HepG2 (cell line): ENCODE data around the gene LMOD1. TPM values are rescaled to one million over a fixed set of nuclear protein-coding genes. Genes with fewer than 3 reads are reported as not detected.

ENCODE experiments used
- ATAC-seq: fragments of 200-7000 bp; cut with Tn5 transposase; 3 replicates; pipeline ENCODE4 v1.9.1; 2020; ENCODE audit warnings: mild to moderate bottlenecking, moderate library complexity
- BruUV-seq: library from RNA; stranded (reverse); fragments of 400-500 nt; replicated peaks from 2 replicates; lab custom pipeline; 2021; lab: Mats Ljungman, UMichigan
- CTCF ChIA-PET: fragments of 300-600 bp; formaldehyde crosslinking; extraction: SDS; loops from one replicate; lab custom pipeline; 2021; ENCODE audit warnings: low total read pairs, inconsistent platforms, low intra/inter-chr PET ratio; lab: Yijun Ruan, JAX
- POLR2A ChIA-PET: fragments of 350-600 bp; sonication (Branson Sonifier 250); formaldehyde crosslinking; loops from one replicate; lab custom pipeline; 2020; ENCODE audit warnings: antibody characterized with exemption, inconsistent platforms; lab: Yijun Ruan, JAX
- DNase-seq: peaks from one replicate; pipeline ENCODE4 v3.0.0-alpha.2; 2015; ENCODE audit warnings: low spot score
- FAIRE-seq: peaks from 3 replicates; lab custom pipeline; 2011; peaks lifted over from hg19 to GRCh38; lab: Jason Lieb, UNC
- H2AFZ ChIP-seq: one replicate; pipeline ENCODE4 v1.6.1; 2011; ENCODE audit warnings: low read length, inconsistent platforms
- H3K27ac ChIP-seq: fragments of 300-600 bp; 3 replicates; pipeline ENCODE4 v1.8.0; 2011; ENCODE audit warnings: mixed run types, mild to moderate bottlenecking, mixed read lengths, low read length, inconsistent platforms; ENCODE audit not compliant: insufficient read depth; ENCODE audit errors: extremely low read length
- H3K27me3 ChIP-seq, 2 experiments: fragments of 200-600 bp in 1 of 2; 2 replicates in 1 of 2; 3 replicates in 1 of 2; pipeline versions ENCODE4 v1.6.0 to v1.8.0; 2011; ENCODE audit warnings: low read length in 2 of 2, mild to moderate bottlenecking in 2 of 2, moderate library complexity in 2 of 2, inconsistent platforms in 1 of 2; ENCODE audit not compliant: insufficient read depth in 2 of 2, control insufficient read depth in 1 of 2
- H3K36me3 ChIP-seq, 2 experiments: fragments of 200-600 bp in 1 of 2; replicated peaks in 1 of 2; 2 replicates in 1 of 2; 3 replicates in 1 of 2; pipeline versions ENCODE4 v1.5.1 to v1.8.0; 2011; ENCODE audit warnings: low read length in 2 of 2, inconsistent platforms in 1 of 2; ENCODE audit not compliant: insufficient read depth in 2 of 2, control insufficient read depth in 1 of 2
- H3K4me1 ChIP-seq: 2 replicates; pipeline ENCODE4 v1.5.1; 2012; ENCODE audit warnings: low read length, inconsistent platforms; ENCODE audit not compliant: insufficient read depth
- H3K4me2 ChIP-seq: 2 replicates; pipeline ENCODE4 v1.6.0; 2011; ENCODE audit warnings: low read depth, low read length, inconsistent platforms
- H3K4me3 ChIP-seq, 3 experiments: fragments of 200-600 bp in 1 of 3; sonication (generic), shearing (Covaris generic) in 1 of 3; replicated peaks in 1 of 3; 2 replicates each; pipeline ENCODE4 v1.5.1; 2011 to 2016; ENCODE audit warnings: low read length in 3 of 3, inconsistent platforms in 2 of 3, low read depth in 2 of 3, mild to moderate bottlenecking in 2 of 3, control low read depth in 1 of 3, mixed read lengths in 1 of 3; ENCODE audit not compliant: insufficient read depth in 1 of 3
- H3K79me2 ChIP-seq: one replicate; pipeline ENCODE4 v1.6.1; 2011; ENCODE audit warnings: low read length, inconsistent platforms; ENCODE audit not compliant: insufficient read depth
- H3K9ac ChIP-seq: 2 replicates; pipeline ENCODE4 v1.6.0; 2011; ENCODE audit warnings: mild to moderate bottlenecking, low read depth, low read length, inconsistent platforms; ENCODE audit not compliant: insufficient read depth
- H3K9me3 ChIP-seq: 2 replicates; pipeline ENCODE4 v1.5.1; 2012; ENCODE audit warnings: mild to moderate bottlenecking, low read length
- H4K20me1 ChIP-seq: 2 replicates; pipeline ENCODE4 v1.6.0; 2011; ENCODE audit warnings: inconsistent platforms, mild to moderate bottlenecking, low read length, moderate library complexity; ENCODE audit not compliant: insufficient read depth
- HNF4G ChIP-seq, 2 experiments: sonication (generic) in 1 of 2; formaldehyde crosslinking in 1 of 2; IDR thresholded peaks; 2 replicates each; pipeline versions ENCODE4 v1.4.0 to v1.6.1; 2011 to 2020; ENCODE audit warnings: borderline replicate concordance in 2 of 2, low read depth in 2 of 2, mild to moderate bottlenecking in 2 of 2, low read length in 1 of 2, missing genetic modification reagents in 1 of 2, moderate library complexity in 1 of 2
- REXO4 ChIP-seq: sonication (generic); formaldehyde crosslinking; IDR thresholded peaks from 2 replicates; pipeline ENCODE4 v1.8.0; 2022; ENCODE audit warnings: missing genetic modification reagents, mild to moderate bottlenecking, borderline replicate concordance
- ZBTB3 ChIP-seq: sonication (generic); formaldehyde crosslinking; IDR thresholded peaks from 2 replicates; pipeline ENCODE4 v1.4.0; 2020; ENCODE audit warnings: low read depth, mild to moderate bottlenecking, moderate library complexity, missing genetic modification reagents, borderline replicate concordance
- ZFP82 ChIP-seq: sonication (generic); formaldehyde crosslinking; IDR thresholded peaks from 2 replicates; pipeline ENCODE4 v1.5.1; 2020; ENCODE audit warnings: mild to moderate bottlenecking, missing genetic modification reagents, borderline replicate concordance
- ZNF12 ChIP-seq: sonication (generic); formaldehyde crosslinking; IDR thresholded peaks from 2 replicates; pipeline ENCODE4 v1.5.0; 2020; ENCODE audit warnings: missing genetic modification reagents
- ZNF20 ChIP-seq: sonication (generic); formaldehyde crosslinking; IDR thresholded peaks from 2 replicates; pipeline ENCODE4 v1.4.0; 2020; ENCODE audit warnings: mild to moderate bottlenecking, moderate library complexity, missing genetic modification reagents
- ZNF709 ChIP-seq: sonication (generic); formaldehyde crosslinking; IDR thresholded peaks from 2 replicates; pipeline ENCODE4 v1.5.0; 2020; ENCODE audit warnings: mild to moderate bottlenecking, missing genetic modification reagents
- ZNF720 ChIP-seq: sonication (generic); formaldehyde crosslinking; IDR thresholded peaks from 2 replicates; pipeline ENCODE4 v1.4.0; 2020; ENCODE audit warnings: missing genetic modification reagents
- WGBS: methylation state at CpG from one replicate; pipeline ENCODE4 v1.1.6; 2017; ENCODE audit warnings: low lambda C conversion rate; 5-methylcytosine and 5-hydroxymethylcytosine counted together
- in situ Hi-C: cut with HindIII; loops from 2 replicates; pipeline ENCODE4 v1.10.0; 2017; ENCODE audit warnings: low pct_unique_long_range_greater_than_20kb; ENCODE audit not compliant: extremely low pct_ligation_motif_present
- intact Hi-C: fragments of 100-400 bp; cut with micrococcal nuclease; formaldehyde crosslinking; loops from one replicate; pipeline ENCODE4 v1.10.0; 2022; ENCODE audit not compliant: unreplicated experiment
- polyA plus RNA-seq, 8 experiments: library from polyadenylated mRNA; depleted of rRNA in 3 of 8; stranded (reverse) in 7 of 8; unstranded in 1 of 8; fragments of >200 nt; fragmentation: Illumina TruSeq in 4 of 8; extraction: Trizol in 4 of 8; gene quantifications; 2 replicates each; pipeline versions ENCODE4 v1.2.1 to v1.2.3, GENCODE V29; 2011 to 2016; ENCODE audit warnings: low read depth in 4 of 8, missing spikeins in 1 of 8, mixed read lengths in 1 of 8; ENCODE audit not compliant: insufficient read depth in 1 of 8
- total RNA-seq, 5 experiments: library from RNA; depleted of rRNA; stranded (reverse); fragments of >200 nt; fragmentation: Illumina TruSeq; extraction: Trizol; gene quantifications; 2 replicates each; pipeline ENCODE4 v1.2.3, GENCODE V29; 2016; ENCODE audit warnings: low read depth in 1 of 5
- TF ChIP-seq, protein P1 (sequence below): sonication (generic); formaldehyde crosslinking; IDR thresholded peaks from 2 replicates; pipeline ENCODE4 v1.5.0; 2020; ENCODE audit warnings: missing genetic modification reagents
- TF ChIP-seq, protein P2 (sequence below): sonication (generic); formaldehyde crosslinking; IDR thresholded peaks from 2 replicates; pipeline ENCODE4 v1.5.0; 2020; ENCODE audit warnings: missing genetic modification reagents, mild to moderate bottlenecking, borderline replicate concordance
- TF ChIP-seq, protein P3 (sequence below): sonication (generic); formaldehyde crosslinking; IDR thresholded peaks from 2 replicates; pipeline ENCODE4 v1.5.1; 2020; ENCODE audit warnings: missing genetic modification reagents, mild to moderate bottlenecking, borderline replicate concordance
- TF ChIP-seq, protein P4 (sequence below): sonication (generic); formaldehyde crosslinking; IDR thresholded peaks from 2 replicates; pipeline ENCODE4 v1.5.1; 2020; ENCODE audit warnings: mild to moderate bottlenecking, missing genetic modification reagents, borderline replicate concordance

The LMOD1 gene
- total and polyA plus RNA-seq, 2 of the 13 experiments (the other 11 are each of a cell fraction or from before 2014, with no cell fraction given), result not detected

DNA sequence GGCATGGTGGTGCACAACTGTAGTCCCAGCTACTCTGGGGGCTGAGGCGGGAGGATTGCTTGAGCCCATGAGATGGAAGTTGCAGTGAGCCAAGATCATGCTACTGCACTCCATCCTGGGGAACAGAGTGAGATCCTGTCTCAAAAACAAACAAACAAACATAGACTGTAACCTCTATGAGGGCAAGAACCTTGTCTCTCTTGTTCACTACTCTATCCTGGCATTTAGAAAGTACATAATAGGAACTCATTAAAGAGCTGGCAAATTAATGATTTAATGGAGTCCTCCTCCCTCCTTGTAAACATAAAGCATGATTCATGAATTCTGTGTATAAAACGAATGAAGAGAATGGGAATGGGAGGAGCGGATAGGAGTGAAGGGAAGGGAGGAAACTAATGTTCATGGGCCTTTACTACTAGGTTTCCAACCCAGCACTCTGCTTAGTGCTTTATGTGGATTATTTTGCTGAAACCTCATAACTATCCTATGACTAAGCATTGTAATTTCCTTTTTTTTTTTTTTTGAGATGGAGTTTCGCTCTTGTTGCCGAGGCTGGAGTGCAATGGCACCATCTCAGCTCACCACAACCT, 8.6 kb downstream of the LMOD1 start:
- CTCF ChIA-PET, result no interaction called here
- no peaks in the 10 kb centered on the region for H3K27me3 ChIP-seq
- no peaks in the 10 kb centered on the region for H4K20me1 ChIP-seq
- 56% methylated on average over 5 of the region's 5 CpGs for WGBS
- H3K4me1 ChIP-seq, result peaks cover 15% of the 10 kb centered on the region
- no peak overlapping the region for H3K4me2 ChIP-seq
- POLR2A ChIA-PET, result no interaction called here
- no peak for DNase-seq
- H3K79me2 ChIP-seq, result no peaks in the 10 kb centered on the region
- no peaks in the 10 kb centered on the region for H3K36me3 ChIP-seq
- H3K9me3 ChIP-seq, result no peaks in the 10 kb centered on the region
- FAIRE-seq, result no peak
- intact Hi-C loops, result no loop called here
- H3K9ac ChIP-seq, result no peak overlapping the region
- in situ Hi-C loops, result no loop called here
- no TSS peak for BruUV-seq
- no peak overlapping the region for H2AFZ ChIP-seq
- no peak for ATAC-seq
- H3K27ac ChIP-seq, result no peak overlapping the region
- H3K4me3 ChIP-seq, result no peak overlapping the region
- TF ChIP-seq REXO4 (CRISPR knock-in tag), result no peak
- TF ChIP-seq ZBTB3 (CRISPR knock-in tag), result no peak
- no peak for TF ChIP-seq ZNF720
- TF ChIP-seq ZNF709 (CRISPR knock-in tag), result no peak
- TF ChIP-seq, protein P1, sequence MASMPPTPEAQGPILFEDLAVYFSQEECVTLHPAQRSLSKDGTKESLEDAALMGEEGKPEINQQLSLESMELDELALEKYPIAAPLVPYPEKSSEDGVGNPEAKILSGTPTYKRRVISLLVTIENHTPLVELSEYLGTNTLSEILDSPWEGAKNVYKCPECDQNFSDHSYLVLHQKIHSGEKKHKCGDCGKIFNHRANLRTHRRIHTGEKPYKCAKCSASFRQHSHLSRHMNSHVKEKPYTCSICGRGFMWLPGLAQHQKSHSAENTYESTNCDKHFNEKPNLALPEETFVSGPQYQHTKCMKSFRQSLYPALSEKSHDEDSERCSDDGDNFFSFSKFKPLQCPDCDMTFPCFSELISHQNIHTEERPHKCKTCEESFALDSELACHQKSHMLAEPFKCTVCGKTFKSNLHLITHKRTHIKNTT, result no peak
- TF ChIP-seq, protein P2, sequence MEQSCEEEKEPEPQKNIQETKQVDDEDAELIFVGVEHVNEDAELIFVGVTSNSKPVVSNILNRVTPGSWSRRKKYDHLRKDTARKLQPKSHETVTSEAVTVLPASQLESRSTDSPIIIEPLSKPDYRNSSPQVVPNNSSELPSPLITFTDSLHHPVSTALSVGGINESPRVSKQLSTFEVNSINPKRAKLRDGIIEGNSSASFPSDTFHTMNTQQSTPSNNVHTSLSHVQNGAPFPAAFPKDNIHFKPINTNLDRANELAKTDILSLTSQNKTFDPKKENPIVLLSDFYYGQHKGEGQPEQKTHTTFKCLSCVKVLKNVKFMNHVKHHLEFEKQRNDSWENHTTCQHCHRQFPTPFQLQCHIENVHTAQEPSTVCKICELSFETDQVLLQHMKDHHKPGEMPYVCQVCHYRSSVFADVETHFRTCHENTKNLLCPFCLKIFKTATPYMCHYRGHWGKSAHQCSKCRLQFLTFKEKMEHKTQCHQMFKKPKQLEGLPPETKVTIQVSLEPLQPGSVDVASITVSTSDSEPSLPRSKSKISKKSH (CRISPR knock-in tag), result no peak
- TF ChIP-seq, protein P3, sequence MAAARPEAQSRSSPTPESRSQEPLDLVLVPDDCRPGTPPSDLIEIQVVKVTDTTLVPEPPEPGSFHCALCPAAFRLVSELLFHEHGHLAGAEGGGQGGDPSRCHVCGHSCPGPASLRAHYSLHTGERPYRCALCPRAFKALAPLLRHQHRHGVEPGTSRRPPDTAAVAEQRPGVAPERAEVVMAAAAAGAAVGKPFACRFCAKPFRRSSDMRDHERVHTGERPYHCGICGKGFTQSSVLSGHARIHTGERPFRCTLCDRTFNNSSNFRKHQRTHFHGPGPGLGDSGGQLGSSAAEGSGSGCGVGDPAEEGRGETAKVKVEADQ (CRISPR knock-in tag), result no peak
- no peak for TF ChIP-seq ZFP82 (CRISPR knock-in tag)
- no peak for TF ChIP-seq ZNF20 (CRISPR knock-in tag)
- TF ChIP-seq, protein P4, sequence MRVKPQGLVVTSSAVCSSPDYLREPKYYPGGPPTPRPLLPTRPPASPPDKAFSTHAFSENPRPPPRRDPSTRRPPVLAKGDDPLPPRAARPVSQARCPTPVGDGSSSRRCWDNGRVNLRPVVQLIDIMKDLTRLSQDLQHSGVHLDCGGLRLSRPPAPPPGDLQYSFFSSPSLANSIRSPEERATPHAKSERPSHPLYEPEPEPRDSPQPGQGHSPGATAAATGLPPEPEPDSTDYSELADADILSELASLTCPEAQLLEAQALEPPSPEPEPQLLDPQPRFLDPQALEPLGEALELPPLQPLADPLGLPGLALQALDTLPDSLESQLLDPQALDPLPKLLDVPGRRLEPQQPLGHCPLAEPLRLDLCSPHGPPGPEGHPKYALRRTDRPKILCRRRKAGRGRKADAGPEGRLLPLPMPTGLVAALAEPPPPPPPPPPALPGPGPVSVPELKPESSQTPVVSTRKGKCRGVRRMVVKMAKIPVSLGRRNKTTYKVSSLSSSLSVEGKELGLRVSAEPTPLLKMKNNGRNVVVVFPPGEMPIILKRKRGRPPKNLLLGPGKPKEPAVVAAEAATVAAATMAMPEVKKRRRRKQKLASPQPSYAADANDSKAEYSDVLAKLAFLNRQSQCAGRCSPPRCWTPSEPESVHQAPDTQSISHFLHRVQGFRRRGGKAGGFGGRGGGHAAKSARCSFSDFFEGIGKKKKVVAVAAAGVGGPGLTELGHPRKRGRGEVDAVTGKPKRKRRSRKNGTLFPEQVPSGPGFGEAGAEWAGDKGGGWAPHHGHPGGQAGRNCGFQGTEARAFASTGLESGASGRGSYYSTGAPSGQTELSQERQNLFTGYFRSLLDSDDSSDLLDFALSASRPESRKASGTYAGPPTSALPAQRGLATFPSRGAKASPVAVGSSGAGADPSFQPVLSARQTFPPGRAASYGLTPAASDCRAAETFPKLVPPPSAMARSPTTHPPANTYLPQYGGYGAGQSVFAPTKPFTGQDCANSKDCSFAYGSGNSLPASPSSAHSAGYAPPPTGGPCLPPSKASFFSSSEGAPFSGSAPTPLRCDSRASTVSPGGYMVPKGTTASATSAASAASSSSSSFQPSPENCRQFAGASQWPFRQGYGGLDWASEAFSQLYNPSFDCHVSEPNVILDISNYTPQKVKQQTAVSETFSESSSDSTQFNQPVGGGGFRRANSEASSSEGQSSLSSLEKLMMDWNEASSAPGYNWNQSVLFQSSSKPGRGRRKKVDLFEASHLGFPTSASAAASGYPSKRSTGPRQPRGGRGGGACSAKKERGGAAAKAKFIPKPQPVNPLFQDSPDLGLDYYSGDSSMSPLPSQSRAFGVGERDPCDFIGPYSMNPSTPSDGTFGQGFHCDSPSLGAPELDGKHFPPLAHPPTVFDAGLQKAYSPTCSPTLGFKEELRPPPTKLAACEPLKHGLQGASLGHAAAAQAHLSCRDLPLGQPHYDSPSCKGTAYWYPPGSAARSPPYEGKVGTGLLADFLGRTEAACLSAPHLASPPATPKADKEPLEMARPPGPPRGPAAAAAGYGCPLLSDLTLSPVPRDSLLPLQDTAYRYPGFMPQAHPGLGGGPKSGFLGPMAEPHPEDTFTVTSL (CRISPR knock-in tag), result no peak
- TF ChIP-seq HNF4G (IDR thresholded peaks at IDR 0.05; ENCODE audit: borderline replicate concordance, low read depth, low read length), result no peak
- TF ChIP-seq HNF4G (CRISPR knock-in tag; IDR thresholded peaks at IDR 0.05; ENCODE audit: borderline replicate concordance, low read depth), result no peak
- no peak for TF ChIP-seq ZNF12 (CRISPR knock-in tag)
